ENCODE results near the gene PIGS. TPM values are rescaled to one million over a fixed set of nuclear protein-coding genes. Genes with fewer than 3 reads are reported as not detected.
"Not testable (repeated sequence)": the region's sequence is repeated elsewhere in the genome, so short reads cannot be mapped to it uniquely, and the experiment has no call there.

PIGS gene
- total and polyA plus RNA-seq, 4 donors: 21.8 to 38.7 (median 35.6) TPM

DNA sequence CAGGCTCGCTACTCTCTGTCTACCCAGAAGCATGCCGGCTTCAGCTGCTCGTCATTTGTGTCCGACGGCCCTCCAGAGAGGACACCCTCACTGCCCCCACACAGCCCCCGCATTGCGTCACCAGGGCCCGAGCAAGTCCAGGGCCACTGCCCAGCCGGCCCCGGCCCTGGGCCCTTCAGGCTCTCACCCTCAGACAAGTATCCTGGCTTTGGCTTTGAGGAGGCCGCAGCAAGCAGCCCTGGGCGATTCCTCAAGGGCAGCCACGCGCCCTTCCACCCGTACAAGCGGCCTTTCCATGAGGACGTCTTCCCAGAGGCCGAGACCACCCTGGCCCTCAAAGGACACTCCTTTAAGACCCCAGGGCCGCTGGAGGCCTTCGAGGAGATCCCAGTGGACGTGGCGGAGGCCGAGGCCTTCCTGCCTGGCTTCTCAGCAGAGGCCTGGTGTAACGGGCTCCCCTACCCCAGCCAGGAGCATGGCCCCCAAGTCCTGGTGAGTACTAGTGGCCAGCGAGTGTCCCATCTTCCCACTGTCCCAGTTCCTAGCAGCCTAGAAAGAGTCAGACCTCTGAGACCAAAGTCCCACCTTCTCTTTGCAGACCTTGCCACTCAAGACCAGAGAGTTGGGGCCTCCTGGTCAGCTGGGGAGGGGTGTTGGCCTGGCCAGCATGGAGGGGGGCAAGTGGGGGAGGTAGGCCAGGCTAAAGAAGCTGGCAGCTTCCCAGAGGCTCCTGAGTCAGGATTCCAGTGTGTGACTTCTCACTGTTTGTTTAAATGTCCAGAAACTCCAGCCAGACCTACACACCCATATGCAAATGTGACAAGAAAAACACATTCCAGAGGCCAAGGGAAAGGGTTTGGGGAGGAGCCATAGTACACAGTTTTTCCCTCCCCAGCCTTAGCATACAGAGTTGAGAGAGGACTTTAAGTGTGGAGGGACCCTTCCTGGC is 46.6 kb downstream of the PIGS start:
- Histone ChIP-seq H3K9me3 (ENCODE audit: control insufficient read depth, low read length) (no peaks in the 10 kb centered on the region), H3K4me1 (ENCODE audit: control insufficient read depth in 1 of 2, insufficient read depth in 2 of 2, low read length in 2 of 2) (peaks cover 0 to 1% of the 10 kb centered on the region in 2 donors), H3K27ac (ENCODE audit: low read depth in 1 of 2, low read length in 2 of 2) (peak overlapping the region in 1 of 2 donors; percentile 16), H3K36me3 (ENCODE audit: control insufficient read depth in 1 of 2, insufficient read depth in 2 of 2, low read length in 1 of 2) (no peaks in the 10 kb centered on the region), H3K27me3 (ENCODE audit: control insufficient read depth in 1 of 2, insufficient read depth in 2 of 2, low read length in 1 of 2) (no peaks in the 10 kb centered on the region), H3K4me3 (ENCODE audit: low read length in 2 of 2) (no peak overlapping the region)
- ATAC-seq (ENCODE audit: low FRiP score) (no peak), DNase-seq (no peak)
- 91 to 93% methylated on average over 25 of the region's 25 CpGs for WGBS, 2 donors
- intact Hi-C loops (cut with DNase I): no loop called here

DNA sequence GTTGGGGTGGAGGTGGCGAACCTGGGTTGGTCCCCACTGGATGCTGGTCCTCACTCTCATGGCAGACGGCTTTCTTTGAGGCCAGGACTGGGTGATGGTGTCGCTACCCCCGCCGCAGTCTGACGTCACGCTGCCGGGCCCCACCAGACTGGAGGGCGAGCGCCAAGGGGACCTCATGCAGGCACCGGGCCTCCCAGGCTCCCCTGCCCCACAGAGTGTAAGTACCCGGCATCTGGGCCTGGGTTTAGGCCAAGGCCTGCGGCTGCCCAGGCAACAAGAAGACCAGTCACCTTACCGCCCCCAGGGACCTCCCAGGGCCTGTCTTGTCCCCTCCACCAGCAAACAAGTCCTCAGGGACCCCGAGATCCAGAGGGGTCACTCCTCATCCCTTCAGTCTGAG is 47.4 kb downstream of the PIGS start:
- ATAC-seq (ENCODE audit: low FRiP score): no peak
- H3K36me3 ChIP-seq (ENCODE audit: control insufficient read depth in 1 of 2, insufficient read depth in 2 of 2, low read length in 1 of 2): no peaks in the 10 kb centered on the region
- H3K4me1 ChIP-seq (ENCODE audit: control insufficient read depth in 1 of 2, insufficient read depth in 2 of 2, low read length in 2 of 2): peaks cover 0 to 1% of the 10 kb centered on the region in 2 donors
- no peaks in the 10 kb centered on the region for H3K27me3 ChIP-seq (ENCODE audit: control insufficient read depth in 1 of 2, insufficient read depth in 2 of 2, low read length in 1 of 2)
- DNase-seq: peak in 1 of 2 donors; percentile 69
- WGBS, 2 donors: 87 to 93% methylated on average over 15 of the region's 15 CpGs
- no peak overlapping the region for H3K4me3 ChIP-seq (ENCODE audit: low read length in 2 of 2)
- H3K9me3 ChIP-seq (ENCODE audit: control insufficient read depth, low read length): no peaks in the 10 kb centered on the region
- intact Hi-C loops (cut with DNase I): no loop called here
- H3K27ac ChIP-seq (ENCODE audit: low read depth in 1 of 2, low read length in 2 of 2): no peak overlapping the region

DNA sequence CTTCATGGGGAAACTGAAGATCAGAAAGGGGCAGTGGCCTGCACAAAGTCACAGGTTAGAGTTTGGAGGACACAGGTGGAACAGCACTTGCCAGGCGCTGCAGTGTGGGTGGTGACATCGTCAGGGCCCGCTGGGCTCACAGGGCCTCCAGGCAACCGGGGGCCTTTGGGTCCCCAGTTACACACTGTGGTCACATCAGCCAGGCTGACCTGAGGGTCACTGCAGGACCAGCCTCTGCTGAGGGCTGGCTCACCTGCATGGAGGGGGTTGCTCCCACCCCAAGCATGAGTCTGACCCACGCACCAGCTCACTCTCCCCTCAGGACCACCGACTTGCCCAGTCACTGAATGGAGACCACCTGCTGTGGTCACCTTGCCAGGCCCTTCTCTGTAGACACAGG is 48.1 kb downstream of the PIGS start:
- DNase-seq: no peak
- ATAC-seq (ENCODE audit: low FRiP score): no peak
- Histone ChIP-seq H3K36me3 (ENCODE audit: control insufficient read depth in 1 of 2, insufficient read depth in 2 of 2, low read length in 1 of 2) (no peaks in the 10 kb centered on the region), H3K9me3 (ENCODE audit: control insufficient read depth, low read length) (no peaks in the 10 kb centered on the region), H3K27me3 (ENCODE audit: control insufficient read depth in 1 of 2, insufficient read depth in 2 of 2, low read length in 1 of 2) (no peaks in the 10 kb centered on the region), H3K4me1 (ENCODE audit: control insufficient read depth in 1 of 2, insufficient read depth in 2 of 2, low read length in 2 of 2) (peaks cover 0 to 1% of the 10 kb centered on the region in 2 donors), H3K27ac (ENCODE audit: low read depth in 1 of 2, low read length in 2 of 2) (no peak overlapping the region), H3K4me3 (ENCODE audit: low read length in 2 of 2) (no peak overlapping the region)
- 89 to 97% methylated on average over 5 to 6 of the region's 6 CpGs for WGBS, 2 donors
- intact Hi-C loops (cut with DNase I): no loop called here

DNA sequence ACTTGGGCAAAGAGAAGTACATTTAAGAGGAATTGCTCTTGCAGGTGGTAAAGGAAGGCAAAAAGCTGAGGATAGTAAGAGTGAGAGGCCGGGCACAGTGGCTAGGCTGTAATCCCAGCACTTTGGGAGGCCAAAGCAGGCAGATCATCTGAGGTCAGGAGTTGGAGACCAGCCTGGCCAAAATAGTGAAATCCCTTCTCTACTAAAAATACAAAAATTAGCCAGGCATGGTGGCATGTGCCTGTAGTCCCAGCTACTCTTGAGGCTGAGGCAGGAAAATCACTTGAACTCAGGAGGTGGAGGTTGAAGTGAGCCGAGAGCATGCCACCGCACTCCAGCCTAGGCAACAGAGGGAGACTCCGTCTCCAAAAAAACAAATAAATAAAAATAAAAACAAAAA is 49.0 kb downstream of the PIGS start:
- H3K4me1 ChIP-seq (ENCODE audit: control insufficient read depth in 1 of 2, insufficient read depth in 2 of 2, low read length in 2 of 2); intact Hi-C loops (cut with DNase I); H3K9me3 ChIP-seq (ENCODE audit: control insufficient read depth, low read length); DNase-seq; H3K36me3 ChIP-seq (ENCODE audit: control insufficient read depth in 1 of 2, insufficient read depth in 2 of 2, low read length in 1 of 2); ATAC-seq (ENCODE audit: low FRiP score); H3K27me3 ChIP-seq (ENCODE audit: control insufficient read depth in 1 of 2, insufficient read depth in 2 of 2, low read length in 1 of 2); H3K4me3 ChIP-seq (ENCODE audit: low read length in 2 of 2); H3K27ac ChIP-seq (ENCODE audit: low read depth in 1 of 2, low read length in 2 of 2): not testable (repeated sequence)
- 31 to 35% methylated on average over 4 of the region's 4 CpGs for WGBS, 2 donors

DNA sequence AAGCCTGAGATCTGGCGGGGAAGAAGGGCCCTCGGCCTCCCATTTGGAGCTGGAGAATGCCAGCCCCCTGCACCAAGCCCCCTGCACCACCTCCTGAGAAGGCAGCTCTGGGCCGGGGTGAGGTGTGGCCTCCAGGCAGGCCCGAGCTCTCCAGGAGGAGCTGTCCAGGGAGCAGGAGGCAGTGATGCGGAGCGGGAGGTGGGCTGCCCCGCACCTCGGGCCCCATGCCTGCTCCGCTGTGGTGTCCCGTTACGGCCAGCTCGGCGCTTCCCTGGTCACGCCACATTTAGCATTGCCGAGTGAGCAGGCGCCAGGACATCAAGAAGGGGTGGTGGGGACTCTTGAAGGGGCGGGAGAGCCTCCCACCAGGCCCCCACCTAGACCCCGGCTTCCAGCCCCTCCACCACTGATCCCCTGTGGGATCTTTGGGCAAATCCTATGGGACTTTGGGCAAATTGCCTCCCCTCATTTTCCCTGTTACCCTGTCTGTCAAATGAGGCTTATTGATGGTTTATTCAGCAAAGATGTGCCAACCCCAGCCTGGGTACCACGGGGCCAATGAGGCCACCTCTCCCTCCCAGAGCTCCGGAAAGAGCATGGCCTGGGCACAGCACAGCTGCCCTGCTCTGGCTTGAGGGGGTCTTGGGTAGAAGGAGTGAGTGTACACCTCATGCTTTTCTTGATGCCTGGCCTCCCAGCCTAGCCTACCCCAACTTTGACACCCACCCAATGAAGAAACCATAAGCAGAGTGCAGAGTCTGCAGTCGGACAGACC is 49.8 kb downstream of the PIGS start:
- 72 to 82% methylated on average over 20 to 21 of the region's 21 CpGs for WGBS, 2 donors
- no peak overlapping the region for H3K4me3 ChIP-seq (ENCODE audit: low read length in 2 of 2)
- no peaks in the 10 kb centered on the region for H3K27me3 ChIP-seq (ENCODE audit: control insufficient read depth in 1 of 2, insufficient read depth in 2 of 2, low read length in 1 of 2)
- DNase-seq: no peak
- intact Hi-C loops (cut with DNase I): no loop called here
- H3K36me3 ChIP-seq (ENCODE audit: control insufficient read depth in 1 of 2, insufficient read depth in 2 of 2, low read length in 1 of 2): no peaks in the 10 kb centered on the region
- peaks cover 0 to 1% of the 10 kb centered on the region in 2 donors for H3K4me1 ChIP-seq (ENCODE audit: control insufficient read depth in 1 of 2, insufficient read depth in 2 of 2, low read length in 2 of 2)
- H3K27ac ChIP-seq (ENCODE audit: low read depth in 1 of 2, low read length in 2 of 2): no peak overlapping the region
- no peaks in the 10 kb centered on the region for H3K9me3 ChIP-seq (ENCODE audit: control insufficient read depth, low read length)
- ATAC-seq (ENCODE audit: low FRiP score): peak; percentile 33

DNA sequence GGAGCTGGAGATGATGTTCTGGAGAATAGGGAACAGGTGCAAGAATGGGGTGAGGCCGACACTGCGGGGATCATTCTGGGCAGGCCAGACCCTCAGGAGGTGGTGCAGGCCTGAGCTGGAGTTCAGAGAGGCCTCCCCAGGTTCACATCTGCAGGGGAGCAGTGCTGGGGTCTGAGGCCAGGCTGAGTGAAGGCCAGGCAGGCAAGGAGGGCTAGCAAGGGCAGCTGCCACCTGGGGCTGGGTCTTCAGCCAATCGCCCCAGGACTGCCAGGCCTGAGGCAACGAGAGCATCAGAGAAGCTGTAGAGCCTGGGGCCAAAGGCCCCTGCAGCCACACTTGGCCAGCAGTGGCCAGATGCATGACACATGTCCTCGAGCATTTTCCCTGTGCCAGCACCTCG is 50.6 kb downstream of the PIGS start:
- Histone ChIP-seq H3K36me3 (ENCODE audit: control insufficient read depth in 1 of 2, insufficient read depth in 2 of 2, low read length in 1 of 2) (no peaks in the 10 kb centered on the region), H3K9me3 (ENCODE audit: control insufficient read depth, low read length) (no peaks in the 10 kb centered on the region), H3K4me3 (ENCODE audit: low read length in 2 of 2) (no peak overlapping the region), H3K27me3 (ENCODE audit: control insufficient read depth in 1 of 2, insufficient read depth in 2 of 2, low read length in 1 of 2) (no peaks in the 10 kb centered on the region), H3K4me1 (ENCODE audit: control insufficient read depth in 1 of 2, insufficient read depth in 2 of 2, low read length in 2 of 2) (peaks cover 0 to 1% of the 10 kb centered on the region in 2 donors), H3K27ac (ENCODE audit: low read depth in 1 of 2, low read length in 2 of 2) (no peak overlapping the region)
- intact Hi-C loops (cut with DNase I): no loop called here
- DNase-seq (no peak), ATAC-seq (ENCODE audit: low FRiP score) (no peak)
- 75 to 90% methylated on average over 6 of the region's 6 CpGs for WGBS, 2 donors

DNA sequence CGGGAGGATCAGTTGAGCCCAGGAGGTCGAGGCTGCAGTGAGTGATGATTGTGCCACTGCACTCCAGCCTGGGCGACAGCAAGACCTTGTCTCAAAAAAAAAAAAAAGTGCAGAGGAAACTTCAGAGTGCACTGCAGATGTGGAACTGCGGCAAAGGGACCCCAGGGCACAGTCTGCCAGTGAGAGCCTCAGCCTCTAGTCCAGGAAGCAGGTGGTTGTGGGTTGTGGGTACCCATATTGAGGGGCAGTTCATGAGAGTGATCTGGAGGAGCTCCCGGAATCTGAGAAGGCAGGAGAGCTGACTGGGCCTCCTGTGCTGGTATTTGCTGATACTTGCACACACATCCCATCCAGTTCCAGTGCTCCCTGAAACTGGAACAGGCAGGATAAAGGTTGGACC is 52.1 kb downstream of the PIGS start:
- ATAC-seq (ENCODE audit: low FRiP score) (no peak), DNase-seq (no peak)
- no peak overlapping the region for H3K27ac ChIP-seq (ENCODE audit: low read depth in 1 of 2, low read length in 2 of 2)
- no peaks in the 10 kb centered on the region for H3K4me1 ChIP-seq (ENCODE audit: control insufficient read depth in 1 of 2, insufficient read depth in 2 of 2, low read length in 2 of 2)
- no peak overlapping the region for H3K4me3 ChIP-seq (ENCODE audit: low read length in 2 of 2)
- no peaks in the 10 kb centered on the region for H3K27me3 ChIP-seq (ENCODE audit: control insufficient read depth in 1 of 2, insufficient read depth in 2 of 2, low read length in 1 of 2)
- no peaks in the 10 kb centered on the region for H3K9me3 ChIP-seq (ENCODE audit: control insufficient read depth, low read length)
- H3K36me3 ChIP-seq (ENCODE audit: control insufficient read depth in 1 of 2, insufficient read depth in 2 of 2, low read length in 1 of 2): no peaks in the 10 kb centered on the region
- WGBS, 2 donors: 74 to 83% methylated on average over 5 of the region's 5 CpGs
- intact Hi-C loops (cut with DNase I): no loop called here

DNA sequence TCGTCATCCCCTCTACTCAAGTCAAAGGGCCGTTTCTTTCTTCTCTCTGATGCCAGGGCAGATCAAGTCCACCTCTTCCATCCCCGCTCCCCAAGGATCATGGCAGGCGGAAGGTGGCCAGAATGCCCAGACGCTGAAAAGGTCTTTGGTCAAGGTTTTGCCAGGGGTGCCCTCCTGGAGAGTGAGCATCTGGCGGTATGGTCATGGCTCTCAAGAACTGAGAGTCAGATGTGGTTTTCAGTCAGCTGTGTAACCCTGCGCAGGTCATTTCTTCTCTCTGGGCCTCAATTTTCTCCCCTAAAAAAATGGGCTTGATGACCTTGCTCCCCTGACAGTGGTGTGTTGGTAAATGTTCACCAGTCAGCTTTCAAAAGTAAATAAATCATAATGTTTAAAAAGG is 52.7 kb downstream of the PIGS start:
- DNase-seq (no peak), ATAC-seq (ENCODE audit: low FRiP score) (no peak)
- H3K9me3 ChIP-seq (ENCODE audit: control insufficient read depth, low read length): no peaks in the 10 kb centered on the region
- H3K4me1 ChIP-seq (ENCODE audit: control insufficient read depth in 1 of 2, insufficient read depth in 2 of 2, low read length in 2 of 2): no peaks in the 10 kb centered on the region
- no peak overlapping the region for H3K27ac ChIP-seq (ENCODE audit: low read depth in 1 of 2, low read length in 2 of 2)
- 83% methylated on average over 7 of the region's 7 CpGs for WGBS, 2 donors
- no peaks in the 10 kb centered on the region for H3K36me3 ChIP-seq (ENCODE audit: control insufficient read depth in 1 of 2, insufficient read depth in 2 of 2, low read length in 1 of 2)
- intact Hi-C loops (cut with DNase I): no loop called here
- H3K27me3 ChIP-seq (ENCODE audit: control insufficient read depth in 1 of 2, insufficient read depth in 2 of 2, low read length in 1 of 2): no peaks in the 10 kb centered on the region
- H3K4me3 ChIP-seq (ENCODE audit: low read length in 2 of 2): no peak overlapping the region

All from aorta (tissue), 5 donors.